ENCODE results near the gene MAPK11. TPM values are rescaled to one million over a fixed set of nuclear protein-coding genes. Genes with fewer than 3 reads are reported as not detected.

Gene MAPK11
- total RNA-seq, 1 donor from 2014 or later: 11.7 TPM

GRCh38 chr22:50243685-50244419 is 26.3 kb downstream of the MAPK11 start:
- no peak for DNase-seq (ENCODE audit: low spot score)
- intact Hi-C loops (cut with DNase I): loop anchor here (10.0 kb wide), 1 partner anchor 261 kb away; the partner anchor contains the start of genes LMF2 and NCAPH2

- no peak for DNase-seq (ENCODE audit: low spot score)
- intact Hi-C loops (cut with DNase I): loop anchor here (10.0 kb wide), 1 partner anchor 262 kb away; the partner anchor contains the start of genes LMF2 and NCAPH2
Observed at GRCh38 chr22:50242406-50242949, 27.7 kb downstream of the MAPK11 start.

GRCh38 chr22:50238755-50239154 is 31.4 kb downstream of the MAPK11 start:
- intact Hi-C loops (cut with DNase I): no loop called here
- no peak for DNase-seq (ENCODE audit: low spot score)

DNA sequence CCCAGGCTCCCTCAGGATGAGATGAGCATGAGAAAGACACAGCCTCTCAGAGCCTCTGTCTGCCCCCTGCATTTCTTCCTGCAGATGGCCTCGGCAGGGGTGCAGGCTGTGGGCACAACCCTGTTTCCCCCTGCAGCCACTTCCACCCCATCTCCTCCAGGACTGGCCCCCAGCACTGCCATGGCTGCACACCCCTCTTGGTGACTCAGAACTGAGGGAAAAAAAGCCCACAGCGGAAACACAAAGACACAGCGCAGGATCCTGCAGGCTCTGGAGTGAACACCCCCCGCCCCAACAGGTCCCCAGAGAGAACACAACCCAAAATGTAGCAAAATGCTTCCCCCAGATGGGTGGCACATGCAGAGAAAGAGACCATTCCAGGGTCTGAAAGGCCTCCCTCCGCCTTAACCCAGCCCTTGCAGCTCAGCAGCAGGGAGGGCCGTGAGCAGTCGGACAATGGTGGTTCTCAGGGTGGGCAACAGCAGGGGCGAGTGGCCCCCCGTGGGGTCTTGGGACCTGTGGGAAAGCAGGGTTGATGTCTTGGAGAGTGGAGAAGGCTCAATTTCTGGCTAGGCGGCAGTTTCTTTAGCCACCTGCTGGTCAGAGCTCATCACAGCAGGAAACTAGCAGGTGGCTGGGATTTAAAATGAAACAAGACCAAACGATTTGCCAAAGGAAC is 33.3 kb downstream of the MAPK11 start:
- intact Hi-C loops (cut with DNase I): no loop called here
- no peak for DNase-seq (ENCODE audit: low spot score)

- intact Hi-C loops (cut with DNase I): no loop called here
- DNase-seq (ENCODE audit: low spot score): no peak
Observed at GRCh38 chr22:50233223-50233622, 37.0 kb downstream of the MAPK11 start.

DNA sequence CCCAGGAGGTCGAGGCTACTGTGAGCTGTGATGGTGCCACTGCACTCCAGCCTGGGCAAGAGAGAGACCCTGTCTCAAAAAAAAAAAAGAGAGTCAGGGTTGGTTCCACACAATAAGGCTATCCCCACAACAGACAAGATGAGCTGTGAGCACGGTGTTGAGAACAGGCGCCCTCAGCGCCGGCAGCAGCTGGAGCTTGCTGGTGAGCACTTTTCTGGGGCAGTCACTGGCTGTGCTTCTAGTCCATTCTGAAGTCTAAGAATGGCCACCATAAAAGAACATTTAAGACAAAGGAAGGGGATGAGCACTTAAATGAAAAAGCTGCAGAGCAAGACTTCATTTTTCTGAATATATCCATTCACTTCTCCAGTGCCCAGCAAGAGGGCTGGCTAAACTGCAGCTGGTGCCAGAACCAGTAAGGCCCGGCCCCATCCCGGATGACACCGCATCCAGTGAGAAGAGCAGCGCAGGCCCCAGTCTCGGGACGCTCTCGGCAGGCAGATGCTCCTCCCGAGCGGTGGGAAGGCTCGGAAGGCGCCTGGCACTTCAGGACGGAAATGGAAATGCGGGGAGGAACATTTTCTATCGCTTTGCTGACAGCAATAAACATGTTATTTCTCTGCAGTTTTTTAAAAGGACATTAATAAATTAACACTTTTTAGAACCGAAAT is 37.6 kb downstream of the MAPK11 start:
- DNase-seq (ENCODE audit: low spot score): no peak
- intact Hi-C loops (cut with DNase I): no loop called here

DNA sequence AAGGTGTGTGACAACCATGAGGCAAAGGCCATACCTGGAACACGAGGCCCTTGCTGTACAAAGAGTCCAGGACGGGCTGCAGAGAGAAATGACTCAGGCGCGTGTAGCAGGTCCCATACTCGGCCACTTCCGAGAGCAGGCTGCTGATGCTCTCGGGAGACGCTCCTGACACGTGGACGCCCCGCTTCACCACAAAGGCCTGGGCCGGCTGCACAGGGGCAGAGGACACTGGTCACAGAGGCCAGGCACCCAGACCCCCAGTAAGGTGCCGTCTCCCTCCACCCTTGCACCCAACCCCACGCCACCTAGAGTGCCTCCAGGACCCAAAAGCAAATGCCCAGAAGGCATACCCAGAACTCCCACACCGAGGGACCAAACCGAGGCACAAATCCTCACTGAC is 40.8 kb downstream of the MAPK11 start:
- no peak for DNase-seq (ENCODE audit: low spot score)
- intact Hi-C loops (cut with DNase I): no loop called here

GRCh38 chr22:50228366-50228765 is 41.8 kb downstream of the MAPK11 start:
- DNase-seq (ENCODE audit: low spot score): no peak
- intact Hi-C loops (cut with DNase I): no loop called here

DNA sequence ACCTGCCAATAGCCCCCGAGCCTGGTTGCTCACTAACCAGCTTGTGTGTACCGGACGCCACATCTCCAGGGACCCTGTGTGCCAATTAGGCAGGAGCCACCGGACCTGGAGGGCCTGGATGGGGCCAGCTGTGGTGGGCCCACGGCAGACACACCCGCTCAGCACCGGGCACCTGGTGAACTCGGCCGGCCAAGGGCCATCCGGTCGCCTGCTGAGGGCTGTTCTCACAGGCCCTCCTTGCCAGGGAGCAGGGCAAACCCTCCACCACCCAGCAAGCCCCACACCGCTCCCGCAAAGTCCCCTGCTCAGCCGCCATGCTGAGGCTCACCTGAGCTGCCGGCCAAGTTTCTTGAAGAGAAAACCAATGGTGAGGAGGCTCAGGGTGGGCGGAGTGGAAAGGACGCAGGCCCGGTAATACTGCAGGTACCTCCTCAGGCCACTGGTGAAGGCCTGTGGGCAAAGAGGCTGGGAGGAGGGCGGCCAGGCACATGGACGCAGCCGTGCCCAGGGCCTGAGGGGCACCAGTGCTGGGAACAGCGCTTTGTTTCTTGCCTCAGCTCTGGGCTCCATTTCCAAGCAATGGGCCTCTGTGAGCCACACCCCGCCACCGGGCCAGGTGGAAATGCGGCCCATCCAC is 42.5 kb downstream of the MAPK11 start:
- DNase-seq (ENCODE audit: low spot score): no peak
- intact Hi-C loops (cut with DNase I): no loop called here

GRCh38 chr22:50226875-50227165 is 43.4 kb downstream of the MAPK11 start:
- DNase-seq (ENCODE audit: low spot score): no peak
- intact Hi-C loops (cut with DNase I): no loop called here

- DNase-seq (ENCODE audit: low spot score): no peak
- intact Hi-C loops (cut with DNase I): no loop called here
Observed at GRCh38 chr22:50226063-50226874, 43.9 kb downstream of the MAPK11 start.

- no peak for DNase-seq (ENCODE audit: low spot score)
Observed at GRCh38 chr22:50225200-50225969, 44.8 kb downstream of the MAPK11 start.

GRCh38 chr22:50224071-50224470 is 46.1 kb downstream of the MAPK11 start:
- DNase-seq (ENCODE audit: low spot score): no peak
- intact Hi-C loops (cut with DNase I): no loop called here

More at GRCh38 chr22:50225200-50225969, 44.8 kb downstream of the MAPK11 start:
- intact Hi-C loops (cut with DNase I): no loop called here

DNA sequence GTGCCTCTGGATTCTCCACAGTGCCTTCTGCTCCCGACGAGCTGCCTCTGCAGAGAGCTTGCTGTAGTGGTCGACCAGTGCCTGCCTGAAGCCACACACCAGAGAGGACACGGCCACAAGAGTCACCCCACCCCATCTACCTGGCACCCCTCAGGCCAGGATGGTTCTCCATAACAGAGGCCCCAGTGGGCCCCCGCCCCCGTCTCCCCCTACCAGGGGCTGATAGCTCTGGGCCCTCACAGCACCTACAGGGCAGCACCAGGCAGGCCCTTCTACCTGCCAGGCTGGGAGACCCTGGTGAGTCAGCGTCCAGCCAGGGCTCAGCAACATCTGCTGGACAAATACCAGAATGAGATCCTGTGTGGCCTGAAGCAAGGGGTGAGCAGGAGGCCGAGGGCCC is 47.7 kb downstream of the MAPK11 start:
- DNase-seq (ENCODE audit: low spot score): no peak
- intact Hi-C loops (cut with DNase I): no loop called here

DNA sequence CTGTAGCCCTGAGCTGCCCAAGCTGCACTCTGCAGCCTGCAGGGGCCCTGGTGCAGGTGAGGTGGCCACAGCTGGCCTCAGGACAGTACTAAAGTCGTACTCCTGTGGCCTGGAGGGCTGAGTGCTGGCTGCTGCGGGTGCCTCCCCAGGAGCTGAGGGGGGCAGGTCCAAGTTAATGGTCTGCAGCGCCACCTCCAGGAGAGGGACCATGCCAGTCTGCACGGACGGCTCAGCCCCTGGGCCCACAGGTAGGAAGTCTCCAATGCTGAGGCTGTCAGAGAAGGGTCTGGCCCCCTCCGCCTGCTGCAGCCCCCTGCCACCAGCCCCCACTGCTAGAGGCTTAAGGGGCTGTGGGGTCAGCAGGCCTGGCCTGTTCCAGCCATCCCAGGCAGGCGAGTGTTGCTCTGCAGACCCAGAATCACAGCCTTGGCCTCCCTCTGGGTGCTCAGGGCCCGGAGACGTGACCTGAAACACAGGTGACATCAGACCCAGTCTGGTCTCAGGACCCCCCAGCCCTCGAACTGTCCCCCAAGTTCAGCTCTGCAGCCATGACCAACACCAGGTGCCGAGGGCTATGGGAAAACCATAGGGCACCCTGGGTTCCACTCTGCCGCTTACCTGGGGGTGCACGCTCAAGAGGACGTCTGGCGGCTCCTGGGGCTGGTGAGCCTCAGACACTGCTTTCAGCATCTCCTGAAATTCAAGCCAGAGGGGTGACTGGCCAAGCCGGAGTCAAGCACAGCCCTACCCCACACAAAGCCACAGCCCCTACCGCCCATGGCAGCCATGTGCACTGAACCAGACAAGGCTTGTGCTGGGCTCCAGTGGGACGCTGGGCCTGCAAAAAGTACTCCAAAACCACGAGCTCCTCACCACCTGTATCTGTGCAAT is 48.5 kb downstream of the MAPK11 start:
- intact Hi-C loops (cut with DNase I): no loop called here
- DNase-seq (ENCODE audit: low spot score): no peak

DNA sequence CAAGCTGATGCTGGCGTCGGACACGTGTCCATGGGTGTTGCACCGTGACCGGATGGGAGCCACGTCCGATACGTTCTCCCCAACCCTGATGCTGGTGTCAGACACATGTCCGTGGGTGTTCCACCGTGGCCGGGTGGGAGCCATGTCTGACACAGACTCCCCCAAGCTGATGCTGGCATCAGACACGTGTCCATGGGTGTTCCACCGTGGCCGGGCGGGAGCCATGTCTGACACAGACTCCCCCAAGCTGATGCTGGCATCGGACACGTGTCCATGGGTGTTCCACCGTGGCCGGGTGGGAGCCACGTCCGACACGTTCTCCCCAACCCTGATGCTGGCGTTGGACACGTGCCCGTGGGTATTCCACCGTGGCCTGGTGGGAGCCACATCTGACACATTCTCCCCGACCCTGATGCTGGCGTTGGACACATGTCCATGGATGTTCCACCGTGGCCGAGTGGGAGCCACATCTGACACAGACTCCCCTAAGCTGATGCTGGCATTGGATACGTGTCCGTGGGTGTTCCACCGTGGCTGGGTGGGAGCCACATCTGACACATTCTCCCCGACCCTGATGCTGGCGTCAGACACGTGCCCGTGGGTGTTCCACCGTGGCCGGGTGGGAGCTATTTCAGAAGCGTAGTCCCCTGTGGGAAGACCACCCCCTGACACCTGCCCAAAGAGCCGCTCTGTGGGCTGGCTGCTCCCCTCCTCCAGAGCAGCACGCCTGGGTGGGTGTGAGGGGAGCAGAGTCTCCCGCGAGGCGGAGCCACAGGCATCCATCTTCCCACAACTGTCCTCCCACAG is 49.4 kb downstream of the MAPK11 start:
- DNase-seq (ENCODE audit: low spot score): no peak
- intact Hi-C loops (cut with DNase I): no loop called here

All from cardiac septum (tissue), 1 donor.